Panc1 (cell line): Measurements from ENCODE around the gene SCO2. TPM values are rescaled to one million over a fixed set of nuclear protein-coding genes. Genes with fewer than 3 reads are reported as not detected.

Source experiments
- ATAC-seq: fragments of 200-7000 bp; cut with Tn5 transposase; 2 replicates; pipeline ENCODE4 v1.9.1; 2020; ENCODE audit warnings: mild to moderate bottlenecking, moderate library complexity
- BruUV-seq: library from RNA; stranded (reverse); fragments of 400-500 nt; replicated peaks from 2 replicates; lab custom pipeline; 2021; lab: Mats Ljungman, UMichigan
- CTCF ChIA-PET: fragments of 300-600 bp; sonication (Branson Sonifier 250); formaldehyde crosslinking; loops from one replicate; lab custom pipeline; 2022; ENCODE audit warnings: antibody characterized with exemption; lab: Charles Lee
- POLR2A ChIA-PET: fragments of 300-600 bp; sonication (Branson Sonifier 250); formaldehyde crosslinking; loops from one replicate; lab custom pipeline; 2022; ENCODE audit warnings: antibody characterized with exemption; lab: Charles Lee
- DNase-seq: peaks from one replicate; pipeline ENCODE4 v3.0.0-alpha.2; 2010; ENCODE audit warnings: low read depth, low spot score
- H3K27ac ChIP-seq: 2 replicates; pipeline ENCODE4 v1.5.1; 2011; ENCODE audit warnings: mild to moderate bottlenecking, low read length, inconsistent platforms
- H3K27me3 ChIP-seq: fragments of 200-500 bp; sonication (Bioruptor generic); 2 replicates; pipeline ENCODE4 v1.6.0; 2014; ENCODE audit warnings: low read length, inconsistent platforms; ENCODE audit not compliant: control insufficient read depth, insufficient read depth
- H3K36me3 ChIP-seq: fragments of 200-500 bp; sonication (Bioruptor generic); 2 replicates; pipeline ENCODE4 v1.5.1; 2014; ENCODE audit warnings: inconsistent platforms, mild to moderate bottlenecking, low read length, moderate library complexity; ENCODE audit not compliant: control insufficient read depth, insufficient read depth
- H3K4me1 ChIP-seq: 2 replicates; pipeline ENCODE4 v1.5.1; 2011; ENCODE audit warnings: inconsistent platforms, mild to moderate bottlenecking, low read length, moderate library complexity; ENCODE audit not compliant: control insufficient read depth, insufficient read depth
- H3K4me3 ChIP-seq, 2 experiments: 2 replicates each; pipeline ENCODE4 v1.5.1; 2011 to 2012; ENCODE audit warnings: low read depth in 2 of 2, low read length in 2 of 2, mild to moderate bottlenecking in 2 of 2, inconsistent platforms in 1 of 2, moderate library complexity in 1 of 2
- H3K9me3 ChIP-seq: fragments of 200-500 bp; sonication (Bioruptor generic); 2 replicates; pipeline ENCODE4 v1.5.1; 2014; ENCODE audit warnings: low read depth, mild to moderate bottlenecking, inconsistent platforms, low read length, moderate library complexity; ENCODE audit not compliant: control insufficient read depth, insufficient read depth
- POLR2AphosphoS5 ChIP-seq: IDR thresholded peaks from 2 replicates; pipeline ENCODE4 v1.6.1; 2012; ENCODE audit warnings: mild to moderate bottlenecking, low read depth, low read length, moderate library complexity
- SIN3A ChIP-seq: IDR thresholded peaks from 2 replicates; pipeline ENCODE4 v1.6.1; 2012; ENCODE audit warnings: low read depth, mild to moderate bottlenecking, low read length, moderate library complexity, borderline replicate concordance; ENCODE audit not compliant: insufficient read depth
- TCF7L2 ChIP-seq: IDR thresholded peaks from 2 replicates; pipeline ENCODE4 v1.6.1; 2011; ENCODE audit warnings: mild to moderate bottlenecking, low read depth, low read length, inconsistent platforms
- in situ Hi-C: cut with HindIII; loops from 2 replicates; pipeline ENCODE4 v1.10.0; 2016; ENCODE audit warnings: low sequenced_read_pairs, low pct_unique_long_range_greater_than_20kb
- intact Hi-C: fragments of 100-400 bp; cut with micrococcal nuclease; formaldehyde crosslinking; loops from one replicate; pipeline ENCODE4 v1.10.0; 2022; ENCODE audit not compliant: unreplicated experiment
- total RNA-seq: library from RNA; stranded (reverse); gene quantifications from one replicate; pipeline ENCODE4 v1.2.1, GENCODE V29; 2021; ENCODE audit not compliant: unreplicated experiment
- TF ChIP-seq, protein P1 (sequence below): fragments of 450-650 bp; IDR thresholded peaks from 2 replicates; pipeline ENCODE4 v1.5.1; 2017; ENCODE audit warnings: mild to moderate bottlenecking
- TF ChIP-seq, protein P2 (sequence below), 2 experiments: IDR thresholded peaks; 2 replicates each; pipeline ENCODE4 v1.6.1; 2011 to 2012; ENCODE audit warnings: low read depth in 2 of 2, control low read depth in 1 of 2, low read length in 1 of 2, mild to moderate bottlenecking in 1 of 2, moderate library complexity in 1 of 2; ENCODE audit not compliant: insufficient read depth in 1 of 2

The SCO2 gene
- total RNA-seq, 1 experiment from 2014 or later: 14.2 TPM

DNA sequence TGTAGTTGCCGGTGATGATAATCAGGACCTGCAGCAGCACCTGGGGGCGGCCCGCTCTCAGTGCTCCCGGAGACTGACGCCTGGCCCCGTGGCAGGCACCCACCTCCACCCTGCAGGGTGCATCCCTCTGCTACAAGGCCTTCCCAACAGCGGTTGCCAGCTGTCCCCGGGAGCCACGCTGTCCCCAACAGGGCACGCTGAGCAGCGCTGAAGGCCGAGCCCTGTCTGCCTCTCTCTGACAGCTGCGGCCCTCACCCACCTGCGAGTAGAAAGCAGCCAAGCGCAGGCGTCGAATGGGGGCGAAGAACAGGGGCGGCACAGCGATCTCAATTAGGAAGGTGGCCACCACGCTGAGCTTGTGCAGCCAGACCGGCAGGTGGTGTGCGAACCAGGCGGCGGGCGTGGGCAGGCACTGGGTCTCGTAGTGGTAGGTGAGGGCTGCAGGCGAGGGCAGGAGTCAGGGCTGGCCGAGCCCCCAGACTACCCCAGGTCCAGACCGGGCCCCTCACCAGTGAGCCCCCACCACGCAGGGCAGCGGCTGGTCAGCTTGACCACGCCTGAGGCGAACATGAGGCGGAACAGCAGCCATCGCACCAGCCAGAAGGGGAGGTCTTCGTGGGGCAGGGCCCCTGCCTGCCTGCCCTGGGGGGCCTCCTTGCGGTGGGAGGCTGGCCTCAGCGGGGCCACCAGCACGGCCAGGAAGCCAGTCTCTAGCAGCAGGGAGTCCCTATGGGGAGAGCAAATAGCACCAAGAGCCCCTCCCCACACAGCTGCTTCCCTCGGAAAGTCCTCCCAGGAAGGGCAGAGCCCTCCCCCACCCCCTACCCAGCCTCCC, 19.4 kb downstream of the SCO2 start:
- CTCF ChIA-PET: no interaction called here
- intact Hi-C loops: no loop called here

DNA sequence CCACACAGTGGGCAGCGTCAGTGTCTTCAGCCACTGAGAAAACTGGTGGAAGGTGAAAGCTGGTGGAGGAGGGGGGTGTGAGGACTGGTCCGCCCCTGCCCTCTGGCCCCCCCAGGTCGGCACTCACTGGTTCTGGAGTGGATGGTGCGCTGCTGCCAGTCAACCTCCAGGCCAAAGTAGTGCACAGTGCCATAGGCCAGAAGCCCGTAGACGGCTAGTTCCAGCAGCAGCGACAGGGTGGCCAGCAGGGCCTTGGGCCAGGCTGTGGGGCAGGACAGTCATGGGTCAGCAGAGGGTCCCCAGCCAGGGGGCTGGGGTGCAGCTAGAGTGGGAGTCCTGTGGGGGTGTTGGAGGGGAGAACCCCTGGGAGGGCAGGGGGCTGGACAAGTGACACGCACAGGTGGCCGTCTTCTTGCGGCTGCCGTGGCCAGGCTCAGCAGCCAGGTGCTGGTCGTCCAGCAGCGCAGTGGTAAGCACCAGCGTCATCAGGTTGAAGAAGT, 20.1 kb downstream of the SCO2 start:
- ChIA-PET POLR2A (no interaction called here), CTCF (no interaction called here)
- Histone ChIP-seq H3K36me3 (peaks cover 4% of the 10 kb centered on the region), H3K4me3 (no peak overlapping the region), H3K27ac (no peak overlapping the region), H3K27me3 (no peaks in the 10 kb centered on the region), H3K4me1 (peaks cover 5% of the 10 kb centered on the region), H3K9me3 (no peaks in the 10 kb centered on the region)
- DNase-seq (no peak), ATAC-seq (no peak)
- no peak for TF ChIP-seq POLR2AphosphoS5
- TF ChIP-seq, protein P1, sequence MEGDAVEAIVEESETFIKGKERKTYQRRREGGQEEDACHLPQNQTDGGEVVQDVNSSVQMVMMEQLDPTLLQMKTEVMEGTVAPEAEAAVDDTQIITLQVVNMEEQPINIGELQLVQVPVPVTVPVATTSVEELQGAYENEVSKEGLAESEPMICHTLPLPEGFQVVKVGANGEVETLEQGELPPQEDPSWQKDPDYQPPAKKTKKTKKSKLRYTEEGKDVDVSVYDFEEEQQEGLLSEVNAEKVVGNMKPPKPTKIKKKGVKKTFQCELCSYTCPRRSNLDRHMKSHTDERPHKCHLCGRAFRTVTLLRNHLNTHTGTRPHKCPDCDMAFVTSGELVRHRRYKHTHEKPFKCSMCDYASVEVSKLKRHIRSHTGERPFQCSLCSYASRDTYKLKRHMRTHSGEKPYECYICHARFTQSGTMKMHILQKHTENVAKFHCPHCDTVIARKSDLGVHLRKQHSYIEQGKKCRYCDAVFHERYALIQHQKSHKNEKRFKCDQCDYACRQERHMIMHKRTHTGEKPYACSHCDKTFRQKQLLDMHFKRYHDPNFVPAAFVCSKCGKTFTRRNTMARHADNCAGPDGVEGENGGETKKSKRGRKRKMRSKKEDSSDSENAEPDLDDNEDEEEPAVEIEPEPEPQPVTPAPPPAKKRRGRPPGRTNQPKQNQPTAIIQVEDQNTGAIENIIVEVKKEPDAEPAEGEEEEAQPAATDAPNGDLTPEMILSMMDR: no peak
- TF ChIP-seq, protein P2, sequence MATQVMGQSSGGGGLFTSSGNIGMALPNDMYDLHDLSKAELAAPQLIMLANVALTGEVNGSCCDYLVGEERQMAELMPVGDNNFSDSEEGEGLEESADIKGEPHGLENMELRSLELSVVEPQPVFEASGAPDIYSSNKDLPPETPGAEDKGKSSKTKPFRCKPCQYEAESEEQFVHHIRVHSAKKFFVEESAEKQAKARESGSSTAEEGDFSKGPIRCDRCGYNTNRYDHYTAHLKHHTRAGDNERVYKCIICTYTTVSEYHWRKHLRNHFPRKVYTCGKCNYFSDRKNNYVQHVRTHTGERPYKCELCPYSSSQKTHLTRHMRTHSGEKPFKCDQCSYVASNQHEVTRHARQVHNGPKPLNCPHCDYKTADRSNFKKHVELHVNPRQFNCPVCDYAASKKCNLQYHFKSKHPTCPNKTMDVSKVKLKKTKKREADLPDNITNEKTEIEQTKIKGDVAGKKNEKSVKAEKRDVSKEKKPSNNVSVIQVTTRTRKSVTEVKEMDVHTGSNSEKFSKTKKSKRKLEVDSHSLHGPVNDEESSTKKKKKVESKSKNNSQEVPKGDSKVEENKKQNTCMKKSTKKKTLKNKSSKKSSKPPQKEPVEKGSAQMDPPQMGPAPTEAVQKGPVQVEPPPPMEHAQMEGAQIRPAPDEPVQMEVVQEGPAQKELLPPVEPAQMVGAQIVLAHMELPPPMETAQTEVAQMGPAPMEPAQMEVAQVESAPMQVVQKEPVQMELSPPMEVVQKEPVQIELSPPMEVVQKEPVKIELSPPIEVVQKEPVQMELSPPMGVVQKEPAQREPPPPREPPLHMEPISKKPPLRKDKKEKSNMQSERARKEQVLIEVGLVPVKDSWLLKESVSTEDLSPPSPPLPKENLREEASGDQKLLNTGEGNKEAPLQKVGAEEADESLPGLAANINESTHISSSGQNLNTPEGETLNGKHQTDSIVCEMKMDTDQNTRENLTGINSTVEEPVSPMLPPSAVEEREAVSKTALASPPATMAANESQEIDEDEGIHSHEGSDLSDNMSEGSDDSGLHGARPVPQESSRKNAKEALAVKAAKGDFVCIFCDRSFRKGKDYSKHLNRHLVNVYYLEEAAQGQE (IDR thresholded peaks at IDR 0.05; ENCODE audit: insufficient read depth in 1 of 2, low read depth in 2 of 2, low read length in 1 of 2): no peak
- TF ChIP-seq TCF7L2: no peak
- TF ChIP-seq SIN3A: no peak
- no TSS peak for BruUV-seq
- in situ Hi-C loops (no loop called here), intact Hi-C loops (no loop called here)

More for the DNA sequence above, 19.4 kb downstream of the SCO2 start:
- no TSS peak for BruUV-seq
- Histone ChIP-seq H3K36me3 (peaks cover 4% of the 10 kb centered on the region), H3K9me3 (no peaks in the 10 kb centered on the region), H3K4me3 (peak overlapping the region; percentile 85 to 91; a peak in 3 of 4 replicates), H3K27ac (no peak overlapping the region), H3K4me1 (peaks cover 5% of the 10 kb centered on the region), H3K27me3 (no peaks in the 10 kb centered on the region)
- ATAC-seq (no peak), DNase-seq (no peak)
- in situ Hi-C loops: no loop called here
- no peak for TF ChIP-seq SIN3A
- TF ChIP-seq, protein P1: no peak
- TF ChIP-seq POLR2AphosphoS5: no peak
- TF ChIP-seq, protein P2 (IDR thresholded peaks at IDR 0.05; ENCODE audit: insufficient read depth in 1 of 2, low read depth in 2 of 2, low read length in 1 of 2): no peak
- TF ChIP-seq TCF7L2: no peak
- POLR2A ChIA-PET: no interaction called here
